ENCODE data around the gene MAP3K12. TPM values are rescaled to one million over a fixed set of nuclear protein-coding genes. Genes with fewer than 3 reads are reported as not detected.

MAP3K12 gene
- total RNA-seq, 1 experiment from 2014 or later, result 9.6 TPM

DNA sequence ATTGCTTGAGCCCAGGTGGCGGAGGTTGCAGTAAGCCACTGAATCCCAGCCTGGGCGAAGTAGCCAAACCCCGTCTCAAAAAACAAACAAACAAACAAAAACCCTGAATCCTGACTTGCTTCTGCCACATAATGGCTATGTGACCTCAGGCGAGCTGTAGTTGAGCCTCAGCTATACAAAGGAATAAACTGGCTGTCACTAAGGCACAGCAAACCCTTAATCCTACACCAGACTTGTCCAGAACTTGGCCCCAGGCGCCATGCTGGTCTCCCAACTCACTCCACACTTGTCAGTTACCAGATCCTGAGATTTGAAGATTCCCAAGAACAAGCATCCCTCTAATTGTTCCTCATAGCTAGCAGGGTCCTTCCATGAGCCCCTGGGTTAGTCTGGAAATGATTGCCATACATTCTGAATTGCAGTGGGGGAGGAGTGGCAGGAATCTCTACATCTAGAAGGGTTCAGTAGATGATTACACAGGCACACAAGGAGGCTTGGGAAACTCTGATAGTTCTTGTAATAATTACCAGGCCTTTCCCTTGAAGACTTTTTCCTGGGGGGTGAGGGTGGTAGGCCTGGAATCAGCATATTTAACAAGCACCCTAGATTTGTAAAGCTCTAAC is 9.9 kb downstream of the MAP3K12 start:
- ATAC-seq, result no peak
- Histone ChIP-seq H4K20me1 (ENCODE audit: low read length) (no peaks in the 10 kb centered on the region), H3K9me2 (replicated peaks; ENCODE audit: low read length) (no peaks in the 10 kb centered on the region), H3K36me3 (ENCODE audit: low read depth, low read length) (peaks cover 13% of the 10 kb centered on the region; the same call in 1 of the 2 replicates), H3K4me1 (ENCODE audit: insufficient read depth, low read length) (peaks cover 7% of the 10 kb centered on the region; the same call in 1 of the 2 replicates), H3K4me2 (ENCODE audit: low read length) (no peak overlapping the region), H3K9ac (ENCODE audit: low read length) (no peak overlapping the region), H3K4me3 (ENCODE audit: low read length) (no peak overlapping the region), H3K9me3 (ENCODE audit: low read length) (no peaks in the 10 kb centered on the region), H3K27me3 (ENCODE audit: low read length) (no peaks in the 10 kb centered on the region), H2AFZ (ENCODE audit: low read length) (no peak overlapping the region), H3K27ac (ENCODE audit: low read length) (no peak overlapping the region), H3K79me2 (ENCODE audit: low read length) (no peaks in the 10 kb centered on the region), H3F3A (ENCODE audit: low read length, unreplicated experiment) (peaks cover 3% of the 10 kb centered on the region)
- ChIA-PET CTCF (no interaction called here), POLR2A (ENCODE audit: unreplicated experiment) (interaction anchor here (0.7 to 0.8 kb wide), 2 partner anchors 11 to 68 kb away, joined by 3 to 9 read pairs; no protein-coding TSS in a partner anchor)
- BruUV-seq (replicated peaks), result no TSS peak
- DNase-seq, result no peak
- intact Hi-C loops (cut with micrococcal nuclease), result no loop called here
- TF ChIP-seq, protein P1, sequence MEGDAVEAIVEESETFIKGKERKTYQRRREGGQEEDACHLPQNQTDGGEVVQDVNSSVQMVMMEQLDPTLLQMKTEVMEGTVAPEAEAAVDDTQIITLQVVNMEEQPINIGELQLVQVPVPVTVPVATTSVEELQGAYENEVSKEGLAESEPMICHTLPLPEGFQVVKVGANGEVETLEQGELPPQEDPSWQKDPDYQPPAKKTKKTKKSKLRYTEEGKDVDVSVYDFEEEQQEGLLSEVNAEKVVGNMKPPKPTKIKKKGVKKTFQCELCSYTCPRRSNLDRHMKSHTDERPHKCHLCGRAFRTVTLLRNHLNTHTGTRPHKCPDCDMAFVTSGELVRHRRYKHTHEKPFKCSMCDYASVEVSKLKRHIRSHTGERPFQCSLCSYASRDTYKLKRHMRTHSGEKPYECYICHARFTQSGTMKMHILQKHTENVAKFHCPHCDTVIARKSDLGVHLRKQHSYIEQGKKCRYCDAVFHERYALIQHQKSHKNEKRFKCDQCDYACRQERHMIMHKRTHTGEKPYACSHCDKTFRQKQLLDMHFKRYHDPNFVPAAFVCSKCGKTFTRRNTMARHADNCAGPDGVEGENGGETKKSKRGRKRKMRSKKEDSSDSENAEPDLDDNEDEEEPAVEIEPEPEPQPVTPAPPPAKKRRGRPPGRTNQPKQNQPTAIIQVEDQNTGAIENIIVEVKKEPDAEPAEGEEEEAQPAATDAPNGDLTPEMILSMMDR (conservative IDR thresholded peaks at IDR 0.05; ENCODE audit: low read depth, low read length), result no peak
- no peak for TF ChIP-seq EZH2 (IDR thresholded peaks at IDR 0.05; ENCODE audit: low read length, unreplicated experiment)
- TF ChIP-seq EZH2phosphoT487 (IDR thresholded peaks at IDR 0.05; ENCODE audit: borderline replicate concordance, low read length), result no peak

GRCh38 chr12:53486736-53487487 is 12.3 kb downstream of the MAP3K12 start:
- BruUV-seq (replicated peaks), result no TSS peak
- no peak overlapping the region for H2AFZ ChIP-seq (ENCODE audit: low read length)
- H3K4me2 ChIP-seq (ENCODE audit: low read length), result no peak overlapping the region
- no peaks in the 10 kb centered on the region for H3K27me3 ChIP-seq (ENCODE audit: low read length)
- no peaks in the 10 kb centered on the region for H3K4me1 ChIP-seq (ENCODE audit: insufficient read depth, low read length)
- no peak for DNase-seq
- H3K4me3 ChIP-seq (ENCODE audit: low read length), result no peak overlapping the region
- H3F3A ChIP-seq (ENCODE audit: low read length, unreplicated experiment), result peaks cover 12% of the 10 kb centered on the region
- H3K9me3 ChIP-seq (ENCODE audit: low read length), result no peaks in the 10 kb centered on the region
- TF ChIP-seq EZH2 (IDR thresholded peaks at IDR 0.05; ENCODE audit: low read length, unreplicated experiment), result no peak
- TF ChIP-seq, protein P1 (conservative IDR thresholded peaks at IDR 0.05; ENCODE audit: low read depth, low read length), result no peak
- TF ChIP-seq EZH2phosphoT487 (IDR thresholded peaks at IDR 0.05; ENCODE audit: borderline replicate concordance, low read length), result no peak
- no peak overlapping the region for H3K9ac ChIP-seq (ENCODE audit: low read length)
- no peaks in the 10 kb centered on the region for H3K79me2 ChIP-seq (ENCODE audit: low read length)
- no peak for ATAC-seq
- H3K27ac ChIP-seq (ENCODE audit: low read length), result no peak overlapping the region
- H3K36me3 ChIP-seq (ENCODE audit: low read depth, low read length), result peaks cover 20% of the 10 kb centered on the region; the same call in 1 of the 2 replicates
- ChIA-PET POLR2A (ENCODE audit: unreplicated experiment) (no interaction called here), CTCF (no interaction called here)
- H4K20me1 ChIP-seq (ENCODE audit: low read length), result 0 out of 2 replicates have a peak, but pooled peaks cover 4% of the 10 kb centered on the region
- no peaks in the 10 kb centered on the region for H3K9me2 ChIP-seq (replicated peaks; ENCODE audit: low read length)
- intact Hi-C loops (cut with micrococcal nuclease), result no loop called here

All from PC-3 (cell line).